Measurements from ENCODE around the gene AGFG2. TPM values are rescaled to one million over a fixed set of nuclear protein-coding genes. Genes with fewer than 3 reads are reported as not detected.

AGFG2 gene
- total RNA-seq, 1 experiment from 2014 or later, result 11.2 TPM

- 0 out of 2 replicates have a peak, but pooled peaks cover 2% of the 10 kb centered on the region for H3K4me1 ChIP-seq (ENCODE audit: insufficient read depth, low read length)
Observed at GRCh38 chr7:100492738-100493475, 46.1 kb upstream of the AGFG2 start.

More at GRCh38 chr7:100492738-100493475, 46.1 kb upstream of the AGFG2 start:
- no peak overlapping the region for H2BK5ac ChIP-seq (ENCODE audit: insufficient read length, low read length)
- no peak overlapping the region for H3K27ac Mint-ChIP-seq
- TF ChIP-seq, protein P1, sequence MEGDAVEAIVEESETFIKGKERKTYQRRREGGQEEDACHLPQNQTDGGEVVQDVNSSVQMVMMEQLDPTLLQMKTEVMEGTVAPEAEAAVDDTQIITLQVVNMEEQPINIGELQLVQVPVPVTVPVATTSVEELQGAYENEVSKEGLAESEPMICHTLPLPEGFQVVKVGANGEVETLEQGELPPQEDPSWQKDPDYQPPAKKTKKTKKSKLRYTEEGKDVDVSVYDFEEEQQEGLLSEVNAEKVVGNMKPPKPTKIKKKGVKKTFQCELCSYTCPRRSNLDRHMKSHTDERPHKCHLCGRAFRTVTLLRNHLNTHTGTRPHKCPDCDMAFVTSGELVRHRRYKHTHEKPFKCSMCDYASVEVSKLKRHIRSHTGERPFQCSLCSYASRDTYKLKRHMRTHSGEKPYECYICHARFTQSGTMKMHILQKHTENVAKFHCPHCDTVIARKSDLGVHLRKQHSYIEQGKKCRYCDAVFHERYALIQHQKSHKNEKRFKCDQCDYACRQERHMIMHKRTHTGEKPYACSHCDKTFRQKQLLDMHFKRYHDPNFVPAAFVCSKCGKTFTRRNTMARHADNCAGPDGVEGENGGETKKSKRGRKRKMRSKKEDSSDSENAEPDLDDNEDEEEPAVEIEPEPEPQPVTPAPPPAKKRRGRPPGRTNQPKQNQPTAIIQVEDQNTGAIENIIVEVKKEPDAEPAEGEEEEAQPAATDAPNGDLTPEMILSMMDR (conservative IDR thresholded peaks at IDR 0.05), result no peak
- H3K4me2 ChIP-seq (ENCODE audit: insufficient read depth, insufficient read length, low read length), result peak overlapping the region; percentile 52
- H3K79me2 ChIP-seq (ENCODE audit: insufficient read depth, low read length), result no peaks in the 10 kb centered on the region
- H2BK15ac ChIP-seq (ENCODE audit: low read depth, low read length), result no peak overlapping the region
- H2BK20ac ChIP-seq (ENCODE audit: low read depth, low read length, poor library complexity, severe bottlenecking), result no peak overlapping the region
- no peaks in the 10 kb centered on the region for H3K9me3 Mint-ChIP-seq
- peaks cover 12 to 32% of the 10 kb centered on the region in 2 experiments for H3K4me1 Mint-ChIP-seq
- peaks cover 23% of the 10 kb centered on the region for H3K27me3 Mint-ChIP-seq (ENCODE audit: low read depth)
- no peak overlapping the region for H3K56ac ChIP-seq (ENCODE audit: insufficient read length, low read depth, low read length)
- H3K9ac ChIP-seq (ENCODE audit: extremely low read depth, insufficient read length, low read length), result no peak overlapping the region
- no peak overlapping the region for H4K8ac ChIP-seq (replicated peaks; ENCODE audit: insufficient read length, low read depth, low read length)
- H4K5ac ChIP-seq (ENCODE audit: insufficient read length, low read depth, low read length), result no peak overlapping the region
- peaks cover 0 to 6% (median 3%) of the 10 kb centered on the region in 3 experiments; a peak in 2 of 7 replicates for H3K36me3 Mint-ChIP-seq (ENCODE audit: insufficient read depth in 1 of 3, low read depth in 3 of 3)
- WGBS (ENCODE audit: extremely low coverage, insufficient read length, low lambda C conversion rate), result no CpG with 5 or more reads among the region's 5 CpGs
- H3K27ac ChIP-seq (ENCODE audit: insufficient read length, low read depth, low read length), result no peak overlapping the region
- no peak overlapping the region for H2BK12ac ChIP-seq (ENCODE audit: insufficient read length, low read depth, low read length)
- no peak overlapping the region for H4K91ac ChIP-seq (ENCODE audit: insufficient read length, low read depth, low read length)
- no peak for DNase-seq
- H2AFZ ChIP-seq (ENCODE audit: low read length), result no peak overlapping the region
- peaks cover 3% of the 10 kb centered on the region for H3K23me2 ChIP-seq (ENCODE audit: insufficient read length, low read depth, low read length, poor library complexity, severe bottlenecking)
- H3T11ph ChIP-seq (ENCODE audit: low read length), result no peak overlapping the region
- no peak overlapping the region for H3K4ac ChIP-seq (ENCODE audit: low read depth, low read length)
- no peak overlapping the region for H2BK120ac ChIP-seq (ENCODE audit: low read depth, low read length, poor library complexity, severe bottlenecking)
- H3K79me1 ChIP-seq (ENCODE audit: insufficient read depth, low read depth, low read length, poor library complexity, severe bottlenecking), result no peaks in the 10 kb centered on the region
- H4K20me1 ChIP-seq (ENCODE audit: control insufficient read depth, insufficient read depth, insufficient read length), result no peaks in the 10 kb centered on the region
- no peak overlapping the region for H3K14ac ChIP-seq (ENCODE audit: insufficient read depth, low read length)
- peak overlapping the region; percentile 51 to 75 for H3K4me3 Mint-ChIP-seq
- no peak overlapping the region for H3K23ac ChIP-seq (ENCODE audit: insufficient read length, low read depth, low read length)
- no peaks in the 10 kb centered on the region; the same call in 1 of the 2 replicates for H3K27me3 ChIP-seq (ENCODE audit: insufficient read depth, low read length)
- no peak overlapping the region for H2AK5ac ChIP-seq (ENCODE audit: insufficient read length, low read length)
- no peak overlapping the region for H3K18ac ChIP-seq (ENCODE audit: insufficient read length, low read depth, low read length)
- H3K9me3 ChIP-seq (ENCODE audit: control insufficient read depth, low read depth, low read length), result no peaks in the 10 kb centered on the region
